ENCODE measurements around the gene CLDN1. TPM values are rescaled to one million over a fixed set of nuclear protein-coding genes. Genes with fewer than 3 reads are reported as not detected.

The CLDN1 gene
- total and polyA plus RNA-seq, 2 of the 4 experiments (the other 2 are of a cell fraction), result 4.7 to 7.3 TPM

DNA sequence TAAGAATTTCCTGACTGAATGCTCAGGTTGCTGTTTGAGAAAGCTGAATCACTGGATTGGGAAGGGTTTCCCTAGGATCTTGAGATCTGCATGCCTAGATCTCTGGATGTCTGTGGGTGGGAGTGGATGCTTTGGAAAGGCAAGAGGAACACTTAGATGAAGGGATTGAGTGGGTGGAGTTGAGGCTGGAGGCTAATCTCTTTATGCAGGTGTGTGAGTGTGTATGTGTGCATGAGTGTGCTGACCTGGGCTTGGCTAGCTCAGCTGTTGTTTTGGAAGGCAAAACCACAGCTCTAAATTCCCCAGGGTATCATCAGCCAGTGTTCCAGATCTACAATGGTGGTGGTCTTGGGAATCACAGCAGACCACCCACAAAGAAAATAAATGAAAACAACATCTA lies 60.5 kb downstream of the CLDN1 start:
- H3K27me3 ChIP-seq (ENCODE audit: control insufficient read depth, insufficient read depth, low read length), result no peaks in the 10 kb centered on the region
- peak; percentile 49 for DNase-seq
- no peak overlapping the region for H2BK5ac ChIP-seq (ENCODE audit: low read depth, low read length, poor library complexity, severe bottlenecking)
- peak overlapping the region; percentile 61 for H2AFZ ChIP-seq (replicated peaks; ENCODE audit: low read length, poor library complexity)
- no peak overlapping the region for H2BK15ac ChIP-seq (ENCODE audit: low read depth, low read length)
- H2BK120ac ChIP-seq (ENCODE audit: low read depth, low read length), result no peak overlapping the region
- no peaks in the 10 kb centered on the region for H3K79me1 ChIP-seq (ENCODE audit: low read depth in 1 of 2, low read length in 2 of 2)
- H4K8ac ChIP-seq (ENCODE audit: low read depth in 2 of 2, low read length in 2 of 2), result no peak overlapping the region
- H2AK5ac ChIP-seq (ENCODE audit: low read depth, low read length), result 0 out of 2 replicates have a peak overlapping the region, but pooled peaks have one; percentile 39
- no peak overlapping the region for H3K4me3 ChIP-seq (ENCODE audit: insufficient read depth, low read depth, low read length)
- ChIA-PET POLR2A (ENCODE audit: unreplicated experiment) (no interaction called here), CTCF (no interaction called here)
- no peak overlapping the region for H4K91ac ChIP-seq (ENCODE audit: insufficient read depth, low read depth, low read length)
- intact Hi-C loops (cut with micrococcal nuclease), result no loop called here
- TF ChIP-seq MAFK (IDR thresholded peaks at IDR 0.05; ENCODE audit: low read depth, low read length), result no peak
- no peak for TF ChIP-seq CHD1 (IDR thresholded peaks at IDR 0.05; ENCODE audit: low read depth, low read length)
- no peak for TF ChIP-seq CEBPB (IDR thresholded peaks at IDR 0.05; ENCODE audit: low read depth, low read length)
- TF ChIP-seq POLR2A (IDR thresholded peaks at IDR 0.05; ENCODE audit: low read depth, low read length), result no peak
- no peak for TF ChIP-seq RAD21 (IDR thresholded peaks at IDR 0.05; ENCODE audit: low read length)
- TF ChIP-seq, protein P1, sequence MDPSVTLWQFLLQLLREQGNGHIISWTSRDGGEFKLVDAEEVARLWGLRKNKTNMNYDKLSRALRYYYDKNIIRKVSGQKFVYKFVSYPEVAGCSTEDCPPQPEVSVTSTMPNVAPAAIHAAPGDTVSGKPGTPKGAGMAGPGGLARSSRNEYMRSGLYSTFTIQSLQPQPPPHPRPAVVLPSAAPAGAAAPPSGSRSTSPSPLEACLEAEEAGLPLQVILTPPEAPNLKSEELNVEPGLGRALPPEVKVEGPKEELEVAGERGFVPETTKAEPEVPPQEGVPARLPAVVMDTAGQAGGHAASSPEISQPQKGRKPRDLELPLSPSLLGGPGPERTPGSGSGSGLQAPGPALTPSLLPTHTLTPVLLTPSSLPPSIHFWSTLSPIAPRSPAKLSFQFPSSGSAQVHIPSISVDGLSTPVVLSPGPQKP (IDR thresholded peaks at IDR 0.05; ENCODE audit: borderline replicate concordance, low read depth, low read length), result no peak
- TF ChIP-seq, protein P2, sequence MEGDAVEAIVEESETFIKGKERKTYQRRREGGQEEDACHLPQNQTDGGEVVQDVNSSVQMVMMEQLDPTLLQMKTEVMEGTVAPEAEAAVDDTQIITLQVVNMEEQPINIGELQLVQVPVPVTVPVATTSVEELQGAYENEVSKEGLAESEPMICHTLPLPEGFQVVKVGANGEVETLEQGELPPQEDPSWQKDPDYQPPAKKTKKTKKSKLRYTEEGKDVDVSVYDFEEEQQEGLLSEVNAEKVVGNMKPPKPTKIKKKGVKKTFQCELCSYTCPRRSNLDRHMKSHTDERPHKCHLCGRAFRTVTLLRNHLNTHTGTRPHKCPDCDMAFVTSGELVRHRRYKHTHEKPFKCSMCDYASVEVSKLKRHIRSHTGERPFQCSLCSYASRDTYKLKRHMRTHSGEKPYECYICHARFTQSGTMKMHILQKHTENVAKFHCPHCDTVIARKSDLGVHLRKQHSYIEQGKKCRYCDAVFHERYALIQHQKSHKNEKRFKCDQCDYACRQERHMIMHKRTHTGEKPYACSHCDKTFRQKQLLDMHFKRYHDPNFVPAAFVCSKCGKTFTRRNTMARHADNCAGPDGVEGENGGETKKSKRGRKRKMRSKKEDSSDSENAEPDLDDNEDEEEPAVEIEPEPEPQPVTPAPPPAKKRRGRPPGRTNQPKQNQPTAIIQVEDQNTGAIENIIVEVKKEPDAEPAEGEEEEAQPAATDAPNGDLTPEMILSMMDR (conservative IDR thresholded peaks at IDR 0.05; ENCODE audit: low read depth, low read length), result no peak
- TF ChIP-seq BHLHE40 (IDR thresholded peaks at IDR 0.05; ENCODE audit: low read depth, low read length), result no peak
- no peak for TF ChIP-seq MXI1 (IDR thresholded peaks at IDR 0.05; ENCODE audit: borderline replicate concordance, low read depth, low read length)
- TF ChIP-seq RCOR1 (IDR thresholded peaks at IDR 0.05; ENCODE audit: insufficient replicate concordance, low read length), result no peak
- TF ChIP-seq MAZ (IDR thresholded peaks at IDR 0.05; ENCODE audit: borderline replicate concordance, low read depth, low read length), result no peak
- TF ChIP-seq SMC3 (IDR thresholded peaks at IDR 0.05; ENCODE audit: low read depth, low read length), result no peak
- TF ChIP-seq FOS (IDR thresholded peaks at IDR 0.05; ENCODE audit: low read depth, low read length), result no peak
- no peaks in the 10 kb centered on the region; the same call in 1 of the 2 replicates for H3K9me3 ChIP-seq (ENCODE audit: control insufficient read depth, insufficient read depth, low read length)
- no peak overlapping the region for H3K56ac ChIP-seq (ENCODE audit: extremely low read depth, insufficient read depth, low read length)
- no peak overlapping the region for H3K27ac ChIP-seq (ENCODE audit: insufficient read depth, low read length)
- no peak overlapping the region for H3K4me2 ChIP-seq (ENCODE audit: low read depth, low read length)
- H3K18ac ChIP-seq (ENCODE audit: low read depth, low read length), result no peak overlapping the region
- H3K9ac ChIP-seq (ENCODE audit: low read depth, low read length), result no peak overlapping the region
- H3K9me1 ChIP-seq (ENCODE audit: insufficient read depth, low read length), result no peaks in the 10 kb centered on the region; the same call in 1 of the 2 replicates
- no peak for ATAC-seq (ENCODE audit: low read depth)
- no peak overlapping the region for H3K4ac ChIP-seq (ENCODE audit: low read depth, low read length)
- in situ Hi-C loops (cut with MboI; ENCODE audit: low sequenced_read_pairs), result no loop called here
- no peak overlapping the region for H3K23ac ChIP-seq (ENCODE audit: low read depth, low read length)
- H4K5ac ChIP-seq (ENCODE audit: low read depth, low read length), result no peak overlapping the region
- dilution Hi-C loops (cut with HindIII; ENCODE audit: low sequenced_read_pairs, unreplicated experiment), result no loop called here
- no peaks in the 10 kb centered on the region for H3K36me3 ChIP-seq (ENCODE audit: control insufficient read depth, insufficient read depth, low read length)
- no peaks in the 10 kb centered on the region for H4K20me1 ChIP-seq (ENCODE audit: insufficient read depth, low read length)
- no peak overlapping the region for H2BK20ac ChIP-seq (ENCODE audit: low read depth, low read length)
- BruUV-seq (replicated peaks), result no TSS peak
- no peak overlapping the region for H3K14ac ChIP-seq (replicated peaks; ENCODE audit: low read depth, low read length)
- H3K4me1 ChIP-seq (ENCODE audit: control insufficient read depth, insufficient read depth, low read length), result peaks cover 3% of the 10 kb centered on the region
- H2AK9ac ChIP-seq (replicated peaks; ENCODE audit: low read depth, low read length, poor library complexity), result no peak overlapping the region

Measured in IMR-90 (cell line).